GM18520 (cell line): ENCODE measurements around the gene CUX1.
"Not testable (repeated sequence)": the region's sequence is repeated elsewhere in the genome, so short reads cannot be mapped to it uniquely, and the experiment has no call there.

ENCODE experiments used
- ATAC-seq: cut with Tn5 transposase; IDR thresholded peaks from one replicate; pipeline ENCODE4 v1.9.1; 2021; ENCODE audit not compliant: unreplicated experiment

CUX1 gene

DNA sequence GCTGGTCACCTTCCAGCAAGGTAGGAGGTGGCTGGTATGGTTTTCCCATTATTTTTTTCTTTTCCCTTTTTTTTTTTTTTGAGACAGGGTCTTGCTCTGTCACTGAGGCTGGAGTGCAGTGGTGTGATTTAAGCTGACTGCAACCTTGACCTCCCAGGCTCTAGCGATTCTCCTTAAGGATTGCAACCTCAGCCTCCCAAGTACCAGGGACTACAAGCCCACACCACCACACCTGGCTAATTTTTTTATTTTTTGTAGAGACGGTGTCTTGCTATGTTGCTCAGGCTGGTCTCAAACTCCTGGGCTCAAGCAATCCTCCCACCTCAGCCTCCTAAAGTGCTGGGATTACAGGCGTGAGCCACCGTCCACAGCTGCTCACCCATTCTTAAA lies 24.7 kb upstream of the CUX1 start:
- ATAC-seq = not testable (repeated sequence)

DNA sequence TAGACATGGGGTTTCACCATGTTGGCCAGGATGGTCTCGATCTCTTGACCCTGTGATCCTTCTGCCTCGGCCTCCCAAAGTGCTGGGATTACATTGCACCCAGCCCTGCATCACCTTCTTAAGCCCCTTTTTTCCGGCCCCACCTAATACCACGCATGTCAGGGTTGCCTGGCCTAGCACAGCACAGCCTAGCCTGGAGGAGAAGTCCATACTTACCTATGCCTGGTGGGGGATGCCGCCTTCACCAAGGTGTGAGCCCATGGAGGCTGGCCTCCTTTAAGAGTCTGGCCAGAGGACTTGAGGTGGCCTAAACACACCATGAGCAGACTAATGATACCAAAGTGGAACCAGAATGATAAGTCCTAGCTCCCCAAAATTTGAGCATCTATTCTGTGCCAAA lies 22.0 kb upstream of the CUX1 start:
- no peak for ATAC-seq

DNA sequence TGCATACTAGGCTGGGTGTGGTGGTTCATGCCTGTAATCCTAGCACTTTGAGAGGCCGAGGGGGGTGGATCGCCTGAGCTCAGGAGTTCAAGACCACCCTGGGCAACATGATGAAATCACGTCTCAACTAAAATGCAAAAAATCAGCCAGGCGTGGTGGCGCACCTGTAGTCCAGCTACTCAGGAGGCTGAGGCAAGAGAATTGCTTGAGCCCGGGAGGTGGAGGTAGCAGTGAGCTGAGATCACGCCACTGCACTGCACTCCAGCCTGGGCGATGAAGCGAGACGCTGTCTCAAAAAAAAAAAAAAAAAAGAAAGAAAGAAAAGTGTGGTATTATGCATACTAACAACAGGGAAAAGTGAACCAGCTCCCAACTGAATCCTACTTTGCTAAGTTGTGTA lies 19.3 kb upstream of the CUX1 start:
- ATAC-seq = not testable (repeated sequence)

DNA sequence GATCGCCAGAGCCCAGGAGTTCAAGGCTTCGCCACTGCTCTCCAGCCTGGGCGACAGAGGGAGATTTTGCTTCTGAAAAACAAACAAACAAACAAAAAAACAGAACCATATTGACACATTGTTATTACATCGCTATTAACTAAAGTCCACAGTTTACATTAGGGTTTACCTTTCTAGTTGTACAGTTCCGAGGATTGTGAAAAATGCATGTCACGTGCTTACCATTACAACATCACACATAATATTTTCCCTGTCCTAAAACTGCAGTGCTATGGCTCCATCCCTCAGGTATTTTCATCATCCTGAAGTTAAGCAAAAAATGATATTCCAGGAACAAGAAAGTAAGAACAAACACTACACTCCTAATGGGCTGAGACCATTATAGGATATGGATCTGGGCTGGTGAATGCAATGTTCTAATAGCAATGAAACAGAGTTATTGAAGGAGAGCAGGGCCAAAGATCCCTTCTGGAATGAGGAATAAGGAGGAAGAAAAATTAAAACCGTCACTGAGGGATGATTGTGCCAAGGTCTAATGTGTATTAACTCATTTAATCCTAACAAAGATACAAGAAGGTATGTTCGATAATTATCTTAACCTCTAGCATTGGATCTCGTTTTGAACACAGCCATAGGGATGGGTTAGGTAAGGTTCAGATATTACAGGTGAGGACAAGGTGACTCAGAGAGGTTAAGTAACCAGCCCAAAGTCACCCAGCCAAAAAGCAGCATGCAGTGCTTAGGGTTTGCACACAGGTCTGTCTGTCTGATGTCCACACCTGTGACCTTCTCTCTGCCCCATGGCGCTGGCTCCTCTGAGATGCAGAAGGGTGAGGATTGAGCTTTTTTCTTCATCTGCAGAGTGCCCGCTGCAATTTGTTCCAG lies 14.0 kb upstream of the CUX1 start:
- ATAC-seq = no peak

DNA sequence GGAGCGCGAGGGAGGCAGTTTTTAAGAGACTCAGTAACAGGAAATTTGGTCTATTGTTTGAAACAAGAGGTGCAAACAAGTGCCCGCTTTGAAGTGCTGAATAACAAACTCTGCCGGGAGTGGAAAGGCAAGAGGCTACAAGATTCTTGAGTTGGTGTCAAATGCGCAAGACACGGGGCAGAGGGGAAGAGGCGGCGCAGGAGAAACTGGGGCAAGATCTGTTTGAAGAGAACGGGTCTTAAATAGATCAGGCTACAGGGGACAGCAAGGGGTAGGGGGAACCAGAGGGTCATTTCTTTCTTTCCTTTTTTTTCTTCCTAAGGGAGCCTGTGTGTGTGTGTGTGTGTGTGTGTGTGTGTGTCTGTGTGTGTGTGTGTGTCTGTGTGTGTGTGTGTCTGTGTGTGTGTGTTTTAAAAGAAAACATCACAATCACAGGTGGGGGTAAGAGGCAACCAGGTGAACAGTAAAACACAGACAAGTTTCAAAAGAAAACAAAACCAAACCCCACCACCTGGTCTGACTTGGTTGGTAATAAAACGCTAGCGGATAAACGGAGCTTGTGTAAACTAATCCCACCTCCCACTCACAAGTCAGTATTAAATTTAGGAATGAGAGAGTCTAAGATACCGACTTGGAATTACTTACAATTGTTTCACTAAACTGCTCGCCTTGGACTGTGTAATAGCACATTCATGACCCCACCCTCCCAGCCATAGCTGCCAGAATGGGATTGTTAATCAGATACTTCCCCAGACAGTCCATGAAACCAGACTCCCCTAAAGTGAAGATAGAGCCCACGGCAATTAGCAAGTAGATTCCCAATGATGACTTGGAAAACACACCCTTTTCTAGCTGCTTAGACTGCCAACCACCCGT lies 13.1 kb upstream of the CUX1 start:
- no peak for ATAC-seq

DNA sequence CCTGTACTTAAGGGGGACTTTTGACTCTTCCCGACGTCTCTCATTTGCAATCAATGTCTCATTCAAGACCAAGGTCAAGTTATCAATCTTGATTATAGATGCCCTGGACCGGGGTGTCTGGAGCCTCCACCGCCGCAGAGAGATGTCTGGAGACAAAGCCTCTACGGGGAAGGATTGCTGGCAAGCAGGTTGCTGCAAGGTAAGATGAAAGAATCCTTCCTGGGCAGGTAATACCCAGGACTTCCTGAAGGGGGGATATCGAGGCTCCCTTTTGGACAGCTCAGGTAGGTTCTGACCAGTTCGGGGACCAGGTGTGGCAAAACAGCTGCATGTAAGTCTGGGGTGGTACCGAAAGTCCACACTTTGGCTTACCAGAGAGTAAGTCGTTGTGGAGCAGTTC lies 12.5 kb upstream of the CUX1 start:
- ATAC-seq = no peak

DNA sequence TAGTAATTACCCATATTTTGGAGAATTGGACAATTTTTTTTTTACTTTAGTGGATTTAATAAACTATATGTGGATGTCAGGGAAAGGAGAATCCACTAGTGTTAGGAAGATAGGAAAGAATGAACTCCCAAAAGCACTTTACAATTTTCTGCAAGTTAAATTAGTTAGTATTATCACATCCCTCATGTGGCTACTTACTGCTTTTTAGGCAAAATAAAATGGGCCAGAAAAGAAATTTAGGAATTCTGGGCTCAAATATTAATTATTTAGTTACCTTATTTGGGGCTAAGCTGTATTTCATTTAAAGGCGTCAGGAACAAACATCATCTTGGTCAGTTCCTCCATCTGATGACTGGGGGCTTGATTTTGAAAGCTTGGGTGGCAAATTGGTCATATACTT lies 4.8 kb upstream of the CUX1 start:
- no peak for ATAC-seq

DNA sequence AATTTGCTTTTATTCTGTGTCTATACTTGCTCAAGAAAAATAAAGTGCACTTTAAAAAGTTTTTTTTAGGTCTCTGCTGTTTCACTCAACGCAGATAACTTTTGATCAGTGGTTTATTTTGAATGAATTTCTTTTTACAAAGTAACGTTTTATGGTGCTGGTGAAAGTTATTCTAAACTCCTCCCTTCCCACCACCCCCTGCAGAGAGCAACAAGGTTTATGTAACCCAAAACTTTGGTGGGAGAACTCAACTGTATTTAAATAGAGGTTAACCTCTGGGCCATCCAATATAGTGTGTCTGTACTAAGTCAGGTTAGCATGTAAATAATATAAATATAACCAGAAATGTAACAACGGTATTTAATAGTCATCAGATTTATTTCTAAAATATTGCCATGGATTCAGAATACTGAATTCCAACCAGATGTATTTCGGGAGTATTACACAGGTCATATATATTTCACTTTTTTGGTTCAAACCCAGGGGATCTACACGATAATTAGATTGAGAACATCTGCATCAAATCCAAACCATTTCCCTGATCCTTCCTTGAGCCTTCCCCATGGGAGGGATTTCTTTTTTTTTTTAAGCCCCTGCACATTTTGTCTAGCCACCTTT lies 3.9 kb upstream of the CUX1 start:
- no peak for ATAC-seq

DNA sequence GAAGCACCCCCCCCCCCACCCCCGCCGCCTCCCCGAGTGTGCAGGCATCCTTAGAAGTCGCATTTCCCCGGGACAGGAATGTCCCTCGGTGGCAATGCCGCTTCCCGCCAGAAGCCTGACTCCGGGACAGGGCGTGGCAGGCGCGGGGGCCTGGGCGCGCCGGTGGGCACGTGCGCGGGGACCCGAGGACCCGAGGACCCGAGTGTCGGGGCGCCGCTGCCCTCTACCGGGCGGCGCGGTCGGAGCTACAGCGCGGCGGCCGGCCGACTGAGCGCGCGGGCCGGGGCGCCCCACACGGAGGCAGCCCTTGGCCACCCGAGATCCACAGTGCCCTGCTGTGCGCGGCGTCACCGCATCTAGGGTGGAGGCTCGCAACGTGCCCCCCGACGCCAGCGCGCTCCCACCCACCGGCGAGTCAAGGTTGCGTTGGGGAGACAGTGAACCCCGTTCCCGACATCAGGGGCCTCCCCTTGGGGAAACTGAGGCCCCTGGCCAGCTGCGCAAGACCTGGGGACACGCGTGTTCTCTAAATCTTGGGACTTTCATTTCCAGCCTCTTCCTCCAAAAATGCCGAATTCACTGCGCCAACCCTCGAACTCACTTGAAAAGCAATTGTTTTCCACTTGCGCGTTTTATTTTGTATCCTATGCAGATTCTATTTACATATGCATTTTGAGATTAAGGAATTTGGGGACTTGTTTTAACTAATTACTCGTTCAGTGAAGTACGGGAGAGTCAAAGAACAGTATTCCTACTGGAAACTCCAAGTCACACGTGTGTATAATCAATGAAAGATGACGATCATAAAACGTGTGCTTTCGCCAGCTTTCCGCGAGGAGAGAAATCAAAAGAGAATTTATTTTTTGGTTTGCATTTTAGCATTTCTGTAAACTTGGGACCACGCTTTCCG lies 3.1 kb upstream of the CUX1 start:
- no peak for ATAC-seq

DNA sequence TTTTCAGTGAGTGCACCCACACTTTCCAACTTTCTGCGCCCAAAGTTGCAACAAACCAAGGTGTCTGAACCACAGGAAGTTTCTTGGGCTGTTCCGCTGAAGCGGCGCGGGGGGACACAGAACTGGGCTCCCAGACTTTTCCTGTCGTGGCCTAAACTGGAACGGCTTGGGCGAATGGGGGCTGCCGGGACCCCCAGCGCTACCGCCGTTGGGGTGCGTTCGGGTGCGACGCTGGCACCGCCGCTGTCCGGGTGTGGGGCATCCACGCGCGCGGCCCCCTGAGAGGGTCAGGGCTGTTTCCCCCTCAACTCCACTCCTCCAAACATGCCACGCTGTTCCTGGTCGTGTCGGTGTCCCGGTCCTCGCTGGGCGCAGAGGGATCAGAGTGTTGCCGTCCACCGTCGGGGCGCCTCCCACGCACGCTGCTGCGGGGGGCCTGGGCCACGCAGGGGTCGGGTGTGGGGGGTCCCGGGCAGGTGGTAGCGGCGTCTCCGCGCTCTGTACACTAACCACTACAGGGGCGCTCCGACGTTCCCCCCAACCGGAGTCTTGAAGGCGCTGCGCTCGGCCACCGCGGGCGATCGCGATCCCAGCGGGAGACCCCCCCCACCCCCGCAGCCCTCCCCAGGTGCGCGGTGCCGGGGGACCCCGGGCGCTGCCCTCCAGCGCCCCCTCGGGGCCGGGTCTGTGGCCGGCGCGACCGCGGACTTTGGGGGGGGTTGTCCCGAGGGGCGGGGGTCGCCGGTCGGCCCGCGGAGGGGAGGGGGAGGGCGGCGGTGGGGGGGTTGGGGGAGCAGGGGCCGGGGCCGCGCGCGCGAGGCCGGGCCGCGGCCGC lies 2.2 kb upstream of the CUX1 start:
- no peak for ATAC-seq

DNA sequence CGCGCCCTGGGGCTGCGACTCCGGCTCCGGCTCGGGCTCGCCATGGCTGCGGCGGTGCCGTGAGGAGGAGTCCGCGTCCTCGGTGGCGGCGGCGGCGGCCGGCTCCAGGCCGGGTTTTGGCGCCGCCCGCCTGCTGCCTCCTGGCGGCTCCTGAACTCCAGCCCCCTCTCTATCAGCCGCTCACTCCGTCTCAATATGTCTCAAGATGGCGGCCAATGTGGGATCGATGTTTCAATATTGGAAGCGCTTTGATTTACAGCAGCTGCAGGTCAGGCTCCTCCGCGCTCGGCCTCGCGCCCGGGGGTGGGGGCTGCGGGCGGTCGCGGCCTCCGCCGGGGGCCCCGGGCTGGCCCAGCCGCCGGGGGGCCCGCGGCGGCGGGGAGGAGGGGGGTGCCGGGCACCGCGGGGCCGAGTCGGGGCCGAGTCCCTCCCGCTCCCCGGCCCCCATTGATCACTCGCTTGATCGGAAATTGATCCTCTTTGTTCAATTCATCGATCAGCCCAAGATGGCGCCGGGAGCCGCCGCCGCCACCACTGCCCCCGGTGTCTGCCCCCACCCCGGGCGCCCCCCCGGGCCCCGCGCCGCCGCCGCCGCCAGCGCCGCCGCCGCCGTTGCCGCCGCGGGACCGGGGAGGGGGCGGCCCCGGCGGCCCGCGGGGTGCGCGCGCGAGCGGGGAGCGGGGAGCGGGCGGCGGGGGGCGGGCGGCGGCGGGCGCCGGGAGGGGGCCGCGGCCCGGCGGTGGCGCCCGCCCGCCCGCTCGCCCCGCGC lies 1.4 kb upstream of the CUX1 start:
- ATAC-seq = no peak

DNA sequence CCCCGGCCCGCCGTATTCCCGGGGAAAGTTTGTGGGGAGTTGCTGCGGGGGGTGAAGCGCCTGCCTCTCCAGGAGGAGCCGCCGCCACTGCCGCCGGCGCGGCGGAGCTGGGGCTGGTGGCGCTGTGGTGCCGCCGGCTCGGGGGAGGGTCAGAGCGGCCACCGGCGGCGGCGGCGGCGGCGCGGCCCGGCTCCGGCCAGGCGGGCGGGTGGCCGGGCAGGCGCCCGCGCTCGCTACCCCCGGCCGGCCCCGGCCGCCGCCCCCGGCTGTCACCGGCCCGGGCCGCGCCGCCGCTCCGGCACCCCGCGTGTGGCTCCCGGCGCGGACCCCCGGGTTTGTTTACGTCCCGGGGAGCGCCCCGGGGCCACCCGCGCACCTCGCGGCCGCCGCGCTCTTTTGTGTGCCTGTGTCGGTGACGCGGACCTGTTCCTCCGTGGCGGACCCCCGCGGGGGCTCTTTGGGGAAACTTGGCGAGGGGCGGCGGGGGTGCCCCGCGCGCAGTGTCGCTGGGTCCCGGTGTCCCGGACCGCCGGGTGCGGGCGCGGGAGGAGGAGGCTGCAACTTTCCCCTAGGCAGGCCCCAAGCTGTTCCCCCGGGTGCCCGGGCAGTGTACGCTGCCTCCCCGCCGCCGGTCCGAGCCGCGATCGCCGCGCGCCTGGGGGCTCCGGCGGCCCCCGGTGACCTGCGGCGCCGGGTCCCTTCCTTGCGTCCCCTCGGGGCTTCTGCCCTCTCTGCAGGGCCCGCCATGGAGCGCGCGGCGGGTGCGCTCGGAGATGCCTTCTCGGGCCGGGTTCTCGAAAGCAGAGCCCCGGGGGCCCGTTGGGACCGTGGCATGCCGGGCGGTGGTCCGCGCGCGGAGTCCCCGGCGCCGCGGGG lies 593 bp upstream of the CUX1 start:
- ATAC-seq = no peak

DNA sequence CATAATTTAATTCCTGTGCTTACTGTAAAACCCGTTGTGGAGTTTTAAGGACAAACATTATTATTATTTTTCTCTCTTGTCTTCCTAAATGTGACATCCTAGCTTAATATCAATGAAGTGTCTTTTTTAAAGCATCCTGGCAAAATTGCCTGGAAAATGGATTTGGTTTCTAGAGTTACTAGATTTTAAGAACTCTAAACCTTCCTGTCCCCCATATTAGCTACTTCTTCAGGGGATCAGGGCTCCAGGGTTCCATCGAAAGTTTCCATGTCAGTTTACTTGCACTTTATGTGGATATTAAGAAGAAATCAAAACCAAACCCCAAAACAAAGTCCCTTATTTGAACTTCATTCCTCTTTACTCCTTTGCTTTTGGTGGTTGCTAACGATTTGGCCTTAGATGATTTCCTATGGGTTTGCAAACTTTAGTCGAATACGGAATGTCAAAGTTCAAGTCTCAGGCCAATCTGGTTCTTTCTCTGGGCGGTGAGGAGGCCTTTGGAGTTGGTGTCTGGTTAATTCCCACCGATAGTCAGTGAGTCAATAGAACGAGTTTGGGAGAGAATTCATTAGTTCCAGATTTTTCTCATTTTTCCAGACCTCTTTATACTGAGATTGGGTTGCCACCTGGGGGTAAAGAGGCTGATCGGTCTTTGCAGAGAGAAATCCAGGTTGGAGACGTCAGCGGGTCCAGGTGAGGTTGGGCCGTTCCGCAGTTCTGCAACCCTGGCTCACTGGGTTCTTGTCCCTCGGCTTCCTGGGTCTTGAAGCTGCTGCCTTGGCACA lies 1.1 kb downstream of the CUX1 start:
- no peak for ATAC-seq

DNA sequence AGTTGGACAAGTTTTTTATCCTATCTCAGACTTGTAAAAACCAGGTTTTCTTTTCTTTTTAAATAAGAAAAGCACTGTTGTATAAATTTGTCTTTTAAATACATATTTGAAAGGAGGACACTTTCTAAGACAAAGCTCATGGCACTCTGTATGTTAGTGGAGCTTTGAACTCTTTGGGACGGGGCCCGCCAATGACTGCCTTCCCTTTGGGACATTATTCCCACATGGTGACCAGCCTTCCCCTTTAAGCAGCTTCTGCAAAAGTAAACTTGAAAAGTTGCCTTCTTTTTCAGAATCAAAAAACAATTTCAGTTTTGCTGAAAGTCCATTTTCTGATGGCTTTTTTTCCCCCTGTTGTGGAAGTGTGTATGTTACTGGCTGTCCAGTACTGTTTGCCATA lies 1.8 kb downstream of the CUX1 start:
- no peak for ATAC-seq

DNA sequence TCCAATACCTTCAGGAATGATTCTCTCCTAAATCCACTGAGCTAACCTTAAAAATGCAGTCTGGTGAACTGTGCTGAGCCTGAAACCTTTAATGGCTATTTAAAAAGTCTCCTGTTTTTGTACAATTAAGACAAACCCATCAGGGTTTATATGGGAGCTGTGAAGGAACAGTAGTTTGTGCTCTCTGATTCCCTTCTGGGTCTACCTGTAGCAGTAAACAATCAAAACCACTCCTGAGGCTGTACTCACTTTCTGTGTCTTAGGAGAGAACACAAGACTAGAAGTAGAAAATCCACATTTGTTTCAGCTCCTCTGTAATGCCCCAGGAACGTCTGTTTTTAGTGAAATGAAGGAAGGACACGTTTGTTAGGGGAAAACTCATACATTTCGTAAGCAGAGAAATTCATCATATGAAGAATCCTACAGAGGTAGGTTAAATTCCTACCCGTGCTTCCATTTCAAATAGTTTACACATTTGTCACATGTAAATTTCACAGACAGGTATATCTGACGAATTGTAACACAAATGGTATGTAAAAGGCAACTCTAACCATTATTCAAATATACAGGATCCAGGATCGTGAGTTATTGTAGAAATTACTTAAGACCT lies 2.6 kb downstream of the CUX1 start:
- ATAC-seq = no peak

DNA sequence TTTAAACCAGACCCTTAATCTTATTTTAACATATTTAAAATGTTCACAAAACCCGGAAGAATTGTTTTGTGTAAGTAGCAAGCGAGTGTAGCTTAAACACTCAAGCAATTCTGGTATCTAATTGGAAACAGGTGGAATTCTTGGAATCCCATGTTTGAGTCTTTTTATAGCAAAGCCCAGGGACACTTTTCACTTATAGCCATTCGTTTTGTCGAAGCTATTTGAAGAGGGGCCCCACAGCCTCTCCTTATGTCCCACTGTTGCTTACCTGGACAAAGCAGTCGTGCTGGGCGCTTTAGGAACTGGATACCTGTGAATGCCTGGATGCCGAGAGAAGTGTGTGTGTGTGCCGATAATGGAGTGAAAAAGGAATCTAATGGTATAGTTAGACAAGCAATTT lies 3.3 kb downstream of the CUX1 start:
- ATAC-seq = no peak

DNA sequence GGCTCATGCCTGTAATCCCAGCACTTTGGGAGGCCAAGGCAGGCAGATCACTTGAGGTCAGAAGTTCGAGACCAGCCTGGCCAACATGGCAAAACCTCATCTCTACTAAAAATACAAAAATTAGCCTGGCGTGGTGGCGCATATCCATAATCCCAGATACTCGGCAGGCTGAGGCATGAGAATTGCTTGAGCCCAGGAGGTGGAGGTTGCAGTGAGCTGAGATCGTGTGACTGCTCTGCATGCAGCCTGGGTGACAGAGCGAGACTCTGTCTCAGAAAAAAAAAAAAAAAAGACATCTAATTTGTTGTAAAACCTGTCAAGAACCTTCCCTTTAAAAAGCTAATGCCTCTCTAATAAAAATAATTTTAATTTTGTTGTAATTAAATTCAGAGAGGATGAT lies 5.2 kb downstream of the CUX1 start:
- ATAC-seq = not testable (repeated sequence)
